GM18520 (cell line): Measurements from ENCODE around the gene NUMA1.

Experiments
- ATAC-seq: cut with Tn5 transposase; IDR thresholded peaks from one replicate; pipeline ENCODE4 v1.9.1; 2021; ENCODE audit not compliant: unreplicated experiment

NUMA1 gene, protein sequence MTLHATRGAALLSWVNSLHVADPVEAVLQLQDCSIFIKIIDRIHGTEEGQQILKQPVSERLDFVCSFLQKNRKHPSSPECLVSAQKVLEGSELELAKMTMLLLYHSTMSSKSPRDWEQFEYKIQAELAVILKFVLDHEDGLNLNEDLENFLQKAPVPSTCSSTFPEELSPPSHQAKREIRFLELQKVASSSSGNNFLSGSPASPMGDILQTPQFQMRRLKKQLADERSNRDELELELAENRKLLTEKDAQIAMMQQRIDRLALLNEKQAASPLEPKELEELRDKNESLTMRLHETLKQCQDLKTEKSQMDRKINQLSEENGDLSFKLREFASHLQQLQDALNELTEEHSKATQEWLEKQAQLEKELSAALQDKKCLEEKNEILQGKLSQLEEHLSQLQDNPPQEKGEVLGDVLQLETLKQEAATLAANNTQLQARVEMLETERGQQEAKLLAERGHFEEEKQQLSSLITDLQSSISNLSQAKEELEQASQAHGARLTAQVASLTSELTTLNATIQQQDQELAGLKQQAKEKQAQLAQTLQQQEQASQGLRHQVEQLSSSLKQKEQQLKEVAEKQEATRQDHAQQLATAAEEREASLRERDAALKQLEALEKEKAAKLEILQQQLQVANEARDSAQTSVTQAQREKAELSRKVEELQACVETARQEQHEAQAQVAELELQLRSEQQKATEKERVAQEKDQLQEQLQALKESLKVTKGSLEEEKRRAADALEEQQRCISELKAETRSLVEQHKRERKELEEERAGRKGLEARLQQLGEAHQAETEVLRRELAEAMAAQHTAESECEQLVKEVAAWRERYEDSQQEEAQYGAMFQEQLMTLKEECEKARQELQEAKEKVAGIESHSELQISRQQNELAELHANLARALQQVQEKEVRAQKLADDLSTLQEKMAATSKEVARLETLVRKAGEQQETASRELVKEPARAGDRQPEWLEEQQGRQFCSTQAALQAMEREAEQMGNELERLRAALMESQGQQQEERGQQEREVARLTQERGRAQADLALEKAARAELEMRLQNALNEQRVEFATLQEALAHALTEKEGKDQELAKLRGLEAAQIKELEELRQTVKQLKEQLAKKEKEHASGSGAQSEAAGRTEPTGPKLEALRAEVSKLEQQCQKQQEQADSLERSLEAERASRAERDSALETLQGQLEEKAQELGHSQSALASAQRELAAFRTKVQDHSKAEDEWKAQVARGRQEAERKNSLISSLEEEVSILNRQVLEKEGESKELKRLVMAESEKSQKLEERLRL (N-terminal part only)

DNA sequence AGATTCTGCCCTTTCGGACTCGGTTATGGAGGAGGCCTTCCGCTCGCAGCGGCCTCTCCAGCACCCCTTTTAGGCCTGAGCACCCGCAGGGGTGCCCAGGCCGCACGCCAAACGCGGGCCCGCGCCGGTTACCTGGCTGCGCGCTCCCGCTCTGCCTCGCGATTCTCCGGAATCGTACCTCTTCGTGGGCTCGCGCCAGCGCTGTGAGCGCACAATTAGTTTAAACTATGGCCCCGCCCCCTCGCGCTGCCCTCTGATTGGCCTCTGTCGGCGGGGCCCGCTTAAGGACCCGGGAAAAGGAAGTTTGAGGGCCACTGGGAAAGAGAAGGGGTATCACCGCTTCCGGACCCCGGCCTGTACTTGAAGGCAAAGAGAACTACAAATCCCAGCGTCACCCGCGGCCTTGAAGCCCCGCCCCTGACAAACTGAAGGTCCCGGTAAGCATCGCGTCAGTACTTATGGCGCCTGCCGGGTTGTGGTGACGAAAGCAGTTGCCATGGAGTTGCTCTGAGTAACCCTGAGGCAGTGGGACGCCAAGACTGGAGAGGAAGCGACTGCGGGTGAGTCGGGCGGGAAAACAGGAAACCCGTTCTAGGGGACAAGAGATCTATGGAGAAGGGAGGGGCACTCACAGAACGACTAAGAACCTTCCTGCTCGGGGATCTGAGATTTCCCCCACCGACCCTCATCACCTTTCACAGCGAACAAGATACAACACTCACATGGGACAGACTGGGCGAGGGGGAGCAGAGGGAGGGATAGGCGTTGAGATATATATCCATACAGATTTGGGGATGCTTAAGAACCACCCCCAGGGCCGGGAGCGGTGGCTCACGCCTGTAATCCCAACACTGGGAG lies at the start of gene NUMA1, which contains the start of gene LRRC51:
NUMA1 (minus strand) TSS at position 217 of the 858 bp plus-strand sequence. CDS start 44,599 bp downstream, outside the sequence.
LRRC51 (plus strand) TSS at position 525 of the 858 bp plus-strand sequence. CDS start 8,234 bp downstream, outside the sequence.
- ATAC-seq: peak; percentile 88

DNA sequence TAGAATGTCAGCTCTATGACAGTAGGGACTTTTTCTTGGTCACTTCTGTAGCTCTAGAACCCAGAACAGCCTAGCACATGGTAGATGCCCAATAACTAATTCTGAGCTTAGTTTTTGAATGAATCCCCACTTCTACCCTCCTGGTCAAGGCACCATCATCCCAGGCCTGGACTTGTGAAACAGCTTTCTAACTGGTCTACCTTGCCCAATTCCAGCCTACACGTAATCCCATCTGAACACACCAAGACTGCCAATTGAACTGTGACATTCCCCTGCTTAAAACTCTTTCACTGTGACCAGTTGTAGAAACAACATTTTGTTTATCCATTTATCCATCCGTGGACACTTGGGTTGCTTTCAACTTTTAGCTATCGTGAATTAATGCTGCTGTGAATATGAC lies 49.0 kb upstream of the NUMA1 start:
- ATAC-seq: no peak

DNA sequence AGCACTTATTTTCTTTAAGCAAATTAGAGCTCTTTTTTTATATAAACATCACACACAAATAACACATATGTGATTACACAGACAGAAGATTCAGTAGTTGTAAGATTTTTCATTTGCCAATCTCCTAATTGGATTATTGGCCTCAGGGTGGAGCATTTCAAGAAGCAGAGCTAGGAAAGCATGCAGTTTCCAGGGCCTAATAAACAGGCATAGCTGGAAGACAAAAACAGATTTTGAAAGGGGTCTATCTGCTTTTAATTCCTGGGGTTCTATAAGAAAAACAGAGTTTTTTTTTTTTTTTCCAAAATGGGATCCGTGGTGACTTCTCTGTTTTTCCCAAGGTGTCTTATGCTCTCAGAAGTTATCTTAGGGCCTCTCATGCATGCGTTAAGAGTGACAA lies 47.6 kb upstream of the NUMA1 start:
- ATAC-seq: no peak

DNA sequence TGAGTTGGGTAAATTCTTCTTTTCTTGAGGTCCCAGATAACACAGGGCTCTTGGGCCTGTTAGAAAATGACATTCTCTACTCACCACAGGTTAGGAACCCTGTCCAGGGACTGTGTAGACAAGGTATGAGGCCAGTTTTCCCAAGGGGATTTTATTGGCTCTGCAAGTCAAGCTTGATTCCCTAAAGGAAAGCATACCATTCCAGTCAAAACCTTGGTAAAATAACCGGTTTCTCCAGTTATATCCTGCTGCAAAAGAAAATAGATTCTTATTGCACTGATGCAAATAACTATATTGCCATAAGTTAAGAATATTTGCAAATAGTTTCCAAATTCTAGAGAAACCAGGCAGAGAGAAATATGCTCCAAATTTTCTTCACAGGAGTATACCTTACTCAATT lies 45.6 kb upstream of the NUMA1 start:
- ATAC-seq: no peak

DNA sequence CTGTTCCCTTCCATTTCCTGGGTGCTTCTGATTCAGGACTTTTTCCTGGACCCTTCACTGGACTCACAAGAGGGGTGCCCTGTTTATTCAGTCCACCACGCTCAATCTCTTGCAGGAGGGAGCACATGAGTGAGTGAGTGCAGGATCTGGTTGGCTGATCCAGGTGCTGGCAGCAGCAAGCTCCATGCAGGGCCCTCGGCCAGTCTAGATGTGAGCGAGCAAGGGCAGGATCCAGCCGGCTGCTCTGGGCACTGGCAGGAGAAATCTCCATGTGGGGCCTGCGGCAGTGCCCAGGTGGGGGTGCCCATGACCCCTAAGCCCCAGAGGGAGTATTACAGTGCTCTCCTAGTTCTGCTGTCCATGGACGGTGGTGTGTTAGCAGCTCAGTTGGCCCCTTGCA lies 43.7 kb upstream of the NUMA1 start:
- ATAC-seq: no peak

DNA sequence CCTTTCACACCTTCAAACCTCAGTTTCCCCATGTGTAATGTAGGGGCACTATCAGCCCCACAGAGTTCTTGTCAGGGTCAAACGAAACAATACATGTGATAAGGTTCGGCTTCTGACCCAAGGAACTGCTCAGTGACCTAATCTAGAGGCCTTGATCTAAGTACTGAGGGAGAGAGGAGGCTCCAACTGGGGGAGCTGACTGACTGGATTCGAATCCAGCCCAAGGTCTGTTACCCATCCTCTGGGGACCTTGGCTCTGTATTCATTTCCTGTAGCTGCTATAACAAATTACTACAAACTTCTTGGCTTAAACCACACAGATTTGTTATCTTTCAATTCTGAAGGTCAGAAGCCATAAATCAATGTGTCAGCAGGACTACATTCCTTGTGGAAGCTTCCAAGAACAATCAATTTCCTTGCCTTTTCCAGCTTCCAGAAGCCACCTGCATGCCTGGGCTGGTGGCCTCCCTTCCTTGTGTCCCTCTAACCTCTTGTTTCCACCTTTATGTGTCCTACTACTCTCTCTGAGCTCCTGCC lies 42.8 kb upstream of the NUMA1 start:
- no peak for ATAC-seq

DNA sequence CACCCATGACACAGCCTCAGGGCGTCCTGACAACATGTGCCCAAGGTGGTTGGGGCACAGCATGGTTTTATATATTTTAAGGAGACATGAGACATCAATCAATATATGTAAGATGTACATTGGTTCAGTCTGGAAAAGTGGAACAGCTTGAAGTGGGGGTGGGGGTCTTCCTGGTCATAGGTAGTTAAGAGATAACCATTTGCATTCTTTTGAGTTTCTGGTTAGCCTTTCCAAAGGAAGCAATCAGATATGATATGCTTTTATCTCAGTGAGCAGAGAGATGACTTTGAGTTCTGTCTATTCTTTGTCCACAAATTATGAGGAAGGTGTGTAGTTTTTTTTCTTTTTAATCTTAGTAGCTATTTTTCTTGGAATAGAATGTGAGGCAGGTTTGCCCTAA lies 42.3 kb upstream of the NUMA1 start:
- no peak for ATAC-seq

DNA sequence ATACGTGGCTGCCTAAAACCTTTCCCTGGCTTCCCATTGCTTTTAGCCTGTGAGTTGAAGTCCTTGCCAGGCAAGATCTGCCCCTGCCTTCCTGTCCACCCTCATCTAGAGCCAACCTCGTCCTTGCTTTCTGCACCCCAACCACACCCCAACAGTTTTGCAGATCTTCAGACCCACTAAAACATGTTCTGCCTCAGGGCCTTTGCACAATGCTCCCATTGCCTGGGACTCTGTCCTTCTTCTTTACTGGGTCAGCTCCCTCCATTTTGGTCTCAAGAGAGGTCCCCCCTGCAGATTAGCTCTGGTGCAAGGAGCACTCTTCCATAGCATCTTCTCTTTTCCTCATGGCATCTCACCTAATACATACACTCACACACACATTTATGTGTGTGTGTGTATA lies 40.6 kb upstream of the NUMA1 start:
- no peak for ATAC-seq

DNA sequence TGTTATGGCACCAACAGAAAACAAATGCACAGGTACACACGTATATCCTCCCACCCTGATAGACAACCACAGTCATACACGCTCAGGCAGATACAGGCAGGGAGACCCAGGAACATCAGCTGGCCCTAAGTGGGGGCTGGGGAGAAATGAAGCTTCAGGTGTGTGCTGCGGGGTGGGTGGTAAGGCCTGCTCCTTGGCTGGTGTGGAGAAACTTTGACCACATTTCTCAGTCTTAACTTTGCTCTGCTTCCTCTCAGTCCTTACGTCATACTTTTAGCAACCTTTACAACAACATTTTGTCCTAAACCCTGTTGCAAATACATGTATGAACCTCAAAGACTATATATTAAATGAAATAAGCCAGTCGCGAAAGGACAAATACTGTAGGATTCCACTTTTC lies 38.9 kb upstream of the NUMA1 start:
- no peak for ATAC-seq

DNA sequence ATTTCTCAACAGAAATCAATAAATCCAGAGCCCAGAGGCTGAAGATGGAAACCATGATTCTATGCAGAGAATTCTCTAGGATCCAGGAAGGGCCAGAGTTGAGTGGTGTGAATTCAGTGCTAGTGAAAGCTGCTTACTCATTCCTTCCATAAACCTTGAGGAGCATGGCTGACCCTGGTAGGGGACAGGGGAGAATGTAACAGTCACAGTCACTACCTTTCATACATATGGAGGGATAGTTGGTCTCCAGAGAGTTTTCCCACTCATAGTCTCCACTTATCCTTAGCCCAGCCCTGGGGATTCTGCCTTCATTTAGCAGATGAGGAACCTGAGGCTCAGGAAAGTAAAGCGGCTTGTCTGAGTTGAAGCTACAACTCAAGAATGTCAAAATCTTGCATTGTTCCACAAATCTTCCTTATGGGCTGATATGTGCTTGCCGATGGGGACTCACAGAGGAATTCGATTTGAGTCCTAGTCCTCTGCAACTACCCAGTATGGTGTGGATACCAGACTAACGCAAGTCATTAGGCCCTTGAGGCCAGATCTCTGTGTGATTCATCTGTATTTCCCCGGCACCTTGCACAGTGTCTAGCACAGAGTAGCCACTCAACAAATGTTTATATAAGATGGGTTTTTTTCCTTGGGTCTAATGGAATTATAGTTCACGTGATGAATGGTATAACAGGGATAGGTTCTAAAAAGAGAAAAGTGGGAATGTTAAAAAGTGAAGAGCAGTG lies 35.8 kb upstream of the NUMA1 start:
- ATAC-seq: no peak

DNA sequence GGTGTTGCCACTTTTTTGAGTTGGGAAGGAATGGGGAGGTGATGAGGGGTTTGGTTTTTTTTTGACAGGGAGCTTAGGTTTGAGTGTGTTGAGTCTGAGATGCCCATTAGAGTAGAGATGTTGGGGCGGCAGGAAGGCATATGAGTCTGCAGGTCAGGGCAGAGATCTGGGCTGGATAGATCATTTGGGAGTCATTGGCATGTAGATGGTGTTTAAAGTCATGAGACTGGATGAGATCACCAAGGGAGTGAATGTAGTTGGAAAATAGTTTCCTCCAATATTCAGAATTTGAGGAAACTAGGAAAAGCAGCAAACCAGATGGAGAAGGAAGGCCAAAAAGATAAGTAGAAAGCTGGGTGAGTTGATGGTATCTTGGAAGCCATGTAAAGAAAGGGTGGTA lies 34.2 kb upstream of the NUMA1 start:
- no peak for ATAC-seq

DNA sequence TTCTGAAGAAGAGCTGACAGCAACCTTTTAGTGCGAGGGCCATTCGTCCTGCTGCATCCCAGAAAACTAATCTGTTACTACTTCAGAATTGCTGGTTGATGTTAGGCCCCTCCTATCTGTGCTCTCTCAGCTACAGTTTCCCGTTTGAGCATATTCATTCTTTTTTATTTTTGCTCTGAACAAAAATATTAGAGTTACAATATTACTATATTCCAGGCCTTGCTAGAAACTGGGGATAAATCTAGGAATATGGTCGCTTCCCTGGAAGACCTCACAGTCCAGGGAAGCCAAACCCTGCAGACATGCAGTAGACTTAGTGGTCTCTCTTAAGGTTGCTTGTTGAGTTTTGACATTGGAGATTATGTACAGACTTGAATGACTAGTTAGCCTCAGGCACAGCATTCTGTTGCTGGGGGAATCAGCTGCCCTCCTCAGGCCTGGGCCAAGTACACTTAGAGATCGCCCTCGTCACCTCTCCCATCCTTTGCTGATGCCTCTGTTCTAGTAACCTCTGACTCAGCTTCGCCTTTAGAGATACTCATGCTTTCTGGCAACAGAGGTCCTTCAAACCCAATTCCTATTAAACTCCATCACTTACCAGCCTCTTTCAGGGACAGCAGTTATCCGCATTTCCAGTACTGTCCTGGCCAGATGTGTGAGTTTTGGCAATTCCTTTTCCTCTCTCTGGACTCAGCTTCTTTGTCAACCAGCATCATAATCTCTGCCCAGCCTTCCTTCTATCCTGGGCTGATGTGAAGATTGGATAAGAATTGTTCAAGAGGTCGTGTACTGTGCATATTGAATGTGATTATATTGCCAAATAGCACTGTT lies 32.9 kb upstream of the NUMA1 start:
- ATAC-seq: no peak

DNA sequence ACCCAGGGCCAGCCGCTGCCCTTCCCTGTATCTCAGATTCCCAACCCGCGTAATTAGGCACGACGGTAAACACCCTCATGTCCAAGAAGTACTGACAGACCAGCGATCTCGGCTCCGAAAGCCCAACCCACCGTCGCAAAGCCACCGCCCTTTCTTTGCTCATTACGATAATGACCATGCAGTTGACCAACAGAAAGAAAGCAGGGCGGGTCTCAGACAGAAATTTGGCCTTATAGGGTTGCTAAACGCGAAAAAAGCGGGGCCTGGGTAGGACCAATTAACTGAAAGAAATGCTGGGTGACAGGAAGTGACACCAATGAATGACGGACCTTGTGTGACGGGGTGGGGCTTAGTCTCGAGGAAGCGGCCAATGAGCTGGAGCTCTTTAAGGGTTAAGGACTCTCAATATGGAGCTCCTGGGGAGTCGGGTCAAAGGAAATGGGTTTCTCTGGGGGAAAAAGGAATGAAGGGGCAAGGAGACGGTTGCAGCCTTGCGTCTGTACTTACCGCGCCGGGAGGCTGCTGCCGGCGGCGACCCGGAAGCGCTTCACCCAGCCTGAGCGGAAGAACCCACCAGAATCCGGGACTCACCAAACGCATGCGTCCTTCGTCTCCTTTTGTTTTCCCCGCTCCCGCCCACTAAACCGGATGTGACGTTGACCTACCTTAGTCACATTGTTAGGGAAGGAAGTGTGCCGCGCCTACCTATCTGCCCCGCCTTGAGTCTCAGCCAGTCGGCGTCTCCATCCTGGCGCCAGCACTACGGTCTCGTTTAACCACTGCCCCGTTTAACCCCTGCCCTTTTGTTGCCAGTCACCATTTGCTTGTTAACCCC lies 32.0 kb upstream of the NUMA1 start, which contains the start of gene ANAPC15:
ANAPC15 (minus strand) TSS at position 553 of the 835 bp plus-strand sequence. CDS start 1,419 bp downstream, outside the sequence.
- peak; percentile 88 for ATAC-seq

DNA sequence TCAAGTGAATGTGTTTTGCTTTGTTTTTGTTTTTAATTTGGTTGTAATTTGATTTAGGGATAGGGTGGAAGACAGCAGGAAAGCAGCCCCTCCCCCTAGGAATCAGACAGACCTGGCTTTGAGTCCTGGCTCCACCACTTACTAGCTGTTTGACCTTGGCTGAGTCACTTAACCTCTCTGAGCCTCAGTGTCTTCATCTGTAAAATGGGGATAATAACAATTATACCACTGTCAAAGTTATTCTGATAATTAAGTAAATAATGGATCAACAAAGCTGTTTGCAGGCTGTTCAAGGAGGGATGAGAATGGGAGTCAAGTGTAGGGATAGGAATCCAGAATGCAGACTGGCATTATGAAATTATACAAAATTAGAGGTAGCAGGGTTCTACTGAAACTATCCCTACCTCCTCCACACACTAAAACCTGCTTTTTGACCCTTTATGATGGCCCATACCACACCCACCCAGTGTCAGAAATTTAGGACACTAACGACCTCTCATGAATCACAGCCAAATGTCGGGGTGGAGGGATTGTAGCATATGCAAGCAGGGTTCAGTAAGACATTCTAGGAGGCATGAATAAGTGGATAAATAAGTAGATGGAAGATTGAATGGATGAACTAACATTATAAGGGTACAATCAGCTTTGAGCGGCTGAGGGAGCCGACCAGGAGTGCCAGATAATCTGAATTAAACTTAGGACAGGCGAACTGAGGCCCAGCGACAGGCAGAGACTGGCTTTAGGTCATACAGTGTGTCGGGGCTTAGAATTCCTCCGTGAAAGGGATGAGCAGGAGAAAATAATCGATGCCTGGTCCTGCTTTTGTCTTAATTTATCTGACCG lies 31.2 kb upstream of the NUMA1 start:
- no peak for ATAC-seq

DNA sequence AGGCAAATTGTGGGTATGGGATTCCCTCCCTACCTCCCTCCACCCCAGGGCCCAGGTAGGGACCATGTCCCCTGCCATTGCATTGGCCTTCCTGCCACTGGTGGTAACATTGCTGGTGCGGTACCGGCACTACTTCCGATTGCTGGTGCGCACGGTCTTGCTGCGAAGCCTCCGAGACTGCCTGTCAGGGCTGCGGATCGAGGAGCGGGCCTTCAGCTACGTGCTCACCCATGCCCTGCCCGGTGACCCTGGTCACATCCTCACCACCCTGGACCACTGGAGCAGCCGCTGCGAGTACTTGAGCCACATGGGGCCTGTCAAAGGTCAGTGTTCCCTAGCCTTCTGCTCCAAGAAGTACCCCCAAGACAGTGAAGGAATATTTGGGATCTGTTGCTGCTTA lies 25.5 kb upstream of the NUMA1 start, which contains the start of gene TOMT:
TOMT (plus strand) TSS at position 37 of the 400 bp plus-strand sequence; CDS start at position 65, 28 bp downstream.
- no peak for ATAC-seq

DNA sequence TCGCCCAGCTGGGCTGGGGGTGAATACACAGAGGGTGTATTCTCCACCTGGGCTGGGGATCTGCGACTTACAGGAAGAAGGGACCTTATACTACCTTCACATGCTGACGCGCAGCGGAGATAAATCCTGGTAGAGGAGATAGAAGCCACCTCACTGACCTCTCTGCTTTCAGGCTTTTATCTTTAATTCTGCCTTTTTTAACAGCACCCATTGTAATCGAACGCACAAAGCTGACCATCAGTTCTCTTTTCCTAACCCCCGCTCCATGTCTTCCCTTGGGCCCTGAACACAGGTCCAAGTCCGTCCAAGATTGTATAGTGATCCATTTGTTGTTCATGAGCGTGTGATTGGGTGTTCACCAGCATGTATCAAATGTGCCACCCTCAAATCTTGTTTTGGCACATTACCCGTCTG lies 23.4 kb upstream of the NUMA1 start:
- no peak for ATAC-seq
